ENCODE data around the gene RSPO3.
A peak's percentile ranks its signal among the peaks of the same experiment; 100 is the strongest.

The RSPO3 gene, protein sequence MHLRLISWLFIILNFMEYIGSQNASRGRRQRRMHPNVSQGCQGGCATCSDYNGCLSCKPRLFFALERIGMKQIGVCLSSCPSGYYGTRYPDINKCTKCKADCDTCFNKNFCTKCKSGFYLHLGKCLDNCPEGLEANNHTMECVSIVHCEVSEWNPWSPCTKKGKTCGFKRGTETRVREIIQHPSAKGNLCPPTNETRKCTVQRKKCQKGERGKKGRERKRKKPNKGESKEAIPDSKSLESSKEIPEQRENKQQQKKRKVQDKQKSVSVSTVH

DNA sequence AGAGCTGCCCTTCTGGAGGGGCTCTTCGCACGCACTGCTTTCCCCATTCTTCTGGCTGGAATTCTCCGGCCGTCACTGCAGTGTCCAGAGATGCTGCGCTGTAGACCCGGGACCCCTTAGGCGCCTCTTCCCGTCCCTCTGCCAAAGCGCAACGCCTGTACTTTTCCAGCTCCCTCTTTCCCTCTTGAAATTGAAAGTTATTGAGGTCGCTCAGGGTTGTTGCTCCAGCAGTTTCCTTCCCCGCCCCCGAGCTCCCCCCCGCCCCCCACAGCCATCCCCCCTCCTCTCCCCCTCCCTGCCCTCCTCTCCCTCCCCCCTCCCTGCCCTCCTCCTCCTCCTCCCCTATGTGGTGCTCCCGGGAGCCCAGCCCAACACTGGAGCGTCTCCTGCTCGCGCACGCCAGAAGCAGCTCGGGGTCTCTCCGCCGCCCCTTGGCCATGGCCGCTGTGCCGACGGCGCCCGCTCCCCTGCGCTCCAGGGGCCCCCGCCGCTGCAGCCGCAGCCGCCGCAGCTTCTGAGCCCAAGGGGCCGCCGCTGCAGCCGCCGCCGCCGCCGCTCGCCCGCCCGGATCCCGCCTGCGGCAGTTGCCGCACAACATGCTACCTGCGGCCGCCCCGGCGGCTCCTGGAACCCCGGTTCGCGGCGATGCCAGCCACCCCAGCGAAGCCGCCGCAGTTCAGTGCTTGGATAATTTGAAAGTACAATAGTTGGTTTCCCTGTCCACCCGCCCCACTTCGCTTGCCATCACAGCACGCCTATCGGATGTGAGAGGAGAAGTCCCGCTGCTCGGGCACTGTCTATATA lies at the start of gene RSPO3:
Gene RSPO3, plus strand, starts transcription at position 374 of the 804 bp plus-strand sequence. CDS start 522 bp downstream, outside the sequence.
- TF ChIP-seq, protein P1, sequence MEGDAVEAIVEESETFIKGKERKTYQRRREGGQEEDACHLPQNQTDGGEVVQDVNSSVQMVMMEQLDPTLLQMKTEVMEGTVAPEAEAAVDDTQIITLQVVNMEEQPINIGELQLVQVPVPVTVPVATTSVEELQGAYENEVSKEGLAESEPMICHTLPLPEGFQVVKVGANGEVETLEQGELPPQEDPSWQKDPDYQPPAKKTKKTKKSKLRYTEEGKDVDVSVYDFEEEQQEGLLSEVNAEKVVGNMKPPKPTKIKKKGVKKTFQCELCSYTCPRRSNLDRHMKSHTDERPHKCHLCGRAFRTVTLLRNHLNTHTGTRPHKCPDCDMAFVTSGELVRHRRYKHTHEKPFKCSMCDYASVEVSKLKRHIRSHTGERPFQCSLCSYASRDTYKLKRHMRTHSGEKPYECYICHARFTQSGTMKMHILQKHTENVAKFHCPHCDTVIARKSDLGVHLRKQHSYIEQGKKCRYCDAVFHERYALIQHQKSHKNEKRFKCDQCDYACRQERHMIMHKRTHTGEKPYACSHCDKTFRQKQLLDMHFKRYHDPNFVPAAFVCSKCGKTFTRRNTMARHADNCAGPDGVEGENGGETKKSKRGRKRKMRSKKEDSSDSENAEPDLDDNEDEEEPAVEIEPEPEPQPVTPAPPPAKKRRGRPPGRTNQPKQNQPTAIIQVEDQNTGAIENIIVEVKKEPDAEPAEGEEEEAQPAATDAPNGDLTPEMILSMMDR (IDR thresholded peaks at IDR 0.05; ENCODE audit: low read depth, low read length, missing control alignments), result no peak
- DNase-seq (ENCODE audit: low read depth), result no peak
- H3K4me3 ChIP-seq (ENCODE audit: low read depth, low read length), result peak within 1 kb of the TSS; percentile 51
- in situ Hi-C loops (cut with HindIII; ENCODE audit: low sequenced_read_pairs), result loop anchor here (10.0 kb wide), 1 partner anchor 314 kb away; no protein-coding TSS in a partner anchor

DNA sequence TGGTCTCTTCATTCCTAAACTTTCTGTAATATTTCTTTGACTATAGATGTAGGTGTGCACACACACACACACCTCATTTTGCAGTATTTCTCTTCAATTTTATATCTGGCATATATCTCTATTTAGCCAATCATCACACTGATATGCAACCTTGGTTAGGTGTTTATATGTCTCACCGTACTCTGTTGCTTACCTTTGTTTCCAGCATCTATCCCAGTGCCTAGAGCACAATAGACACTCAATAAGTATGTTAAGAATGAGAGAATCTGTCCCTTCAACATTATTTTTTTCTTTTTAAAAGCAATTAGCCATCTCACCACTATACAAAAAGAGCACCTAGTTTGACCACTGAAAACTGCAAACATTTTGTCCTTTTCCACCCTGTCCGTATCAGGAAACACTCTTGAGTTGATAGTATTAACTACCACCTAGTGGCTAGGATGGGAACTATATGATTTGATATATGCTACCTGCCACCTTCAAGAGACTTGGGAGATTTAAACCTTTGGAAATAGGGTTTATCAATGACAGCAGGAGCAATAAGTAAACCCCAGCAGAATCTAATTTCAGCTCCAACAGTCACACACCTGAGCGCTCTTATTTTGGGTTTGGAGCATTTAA lies 48.7 kb upstream of the RSPO3 start:
- H3K4me3 ChIP-seq (ENCODE audit: low read depth, low read length), result no peak overlapping the region
- TF ChIP-seq, protein P1 (IDR thresholded peaks at IDR 0.05; ENCODE audit: low read depth, low read length, missing control alignments), result peak; percentile 55
- in situ Hi-C loops (cut with HindIII; ENCODE audit: low sequenced_read_pairs), result no loop called here
- DNase-seq (ENCODE audit: low read depth), result peak; percentile 33

DNA sequence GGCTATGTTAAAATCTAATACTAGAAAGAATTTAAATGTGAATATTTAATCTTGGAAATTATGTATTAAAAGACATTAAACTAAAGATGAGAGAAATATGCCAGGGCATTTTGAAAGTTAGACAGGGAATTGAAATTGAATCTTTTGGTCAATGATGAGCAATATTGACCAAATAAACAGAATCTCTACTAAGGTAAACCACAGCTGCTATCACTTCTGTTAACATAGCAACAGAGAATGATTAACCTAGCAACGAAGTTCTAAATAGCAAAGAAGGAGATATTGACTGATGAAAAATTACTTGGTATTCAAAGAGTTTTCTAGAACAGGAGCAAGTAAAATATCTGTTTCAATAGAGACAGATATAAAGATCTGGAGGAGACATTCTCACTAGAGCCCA lies 45.2 kb upstream of the RSPO3 start:
- DNase-seq (ENCODE audit: low read depth), result no peak
- TF ChIP-seq, protein P1 (IDR thresholded peaks at IDR 0.05; ENCODE audit: low read depth, low read length, missing control alignments), result no peak
- in situ Hi-C loops (cut with HindIII; ENCODE audit: low sequenced_read_pairs), result no loop called here
- no peak overlapping the region for H3K4me3 ChIP-seq (ENCODE audit: low read depth, low read length)

DNA sequence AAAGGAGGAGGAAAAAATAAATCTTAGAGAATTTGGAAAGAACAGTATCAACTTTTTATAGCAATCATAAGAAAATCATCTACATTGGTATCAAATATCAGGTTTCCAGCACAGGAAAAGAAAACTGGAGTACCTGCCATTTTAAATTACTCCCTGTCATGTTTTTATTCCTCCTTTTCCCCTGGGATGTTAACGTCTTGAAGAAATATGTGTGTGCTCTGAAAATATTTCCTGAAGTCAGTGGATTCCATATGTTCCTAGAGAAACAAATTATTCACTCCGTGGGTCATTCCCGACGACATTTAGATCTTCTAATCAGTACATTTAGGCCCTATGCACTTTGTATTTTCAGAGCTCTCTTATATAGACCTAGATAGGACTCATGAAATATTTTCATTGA lies 42.0 kb upstream of the RSPO3 start:
- TF ChIP-seq, protein P1 (IDR thresholded peaks at IDR 0.05; ENCODE audit: low read depth, low read length, missing control alignments), result no peak
- in situ Hi-C loops (cut with HindIII; ENCODE audit: low sequenced_read_pairs), result no loop called here
- no peak for DNase-seq (ENCODE audit: low read depth)
- no peak overlapping the region for H3K4me3 ChIP-seq (ENCODE audit: low read depth, low read length)

DNA sequence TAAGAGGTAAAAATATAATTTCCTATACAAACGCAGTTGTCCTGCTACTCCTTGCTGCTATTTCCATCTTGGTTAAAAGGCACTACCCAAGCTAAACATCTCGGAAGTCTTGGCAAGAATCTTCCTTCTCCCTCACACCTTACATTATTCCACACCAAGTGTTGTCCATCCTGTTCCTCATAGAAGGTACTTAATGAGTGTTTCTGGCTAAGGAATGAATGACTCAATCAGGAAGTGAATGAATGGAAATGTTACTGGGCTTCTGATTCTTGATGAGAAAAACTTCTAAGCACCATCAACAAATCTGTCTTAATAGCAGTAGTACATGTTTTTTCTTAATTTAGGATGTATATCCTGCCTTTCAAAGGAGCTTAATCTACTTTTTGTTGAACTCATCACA lies 40.6 kb upstream of the RSPO3 start:
- in situ Hi-C loops (cut with HindIII; ENCODE audit: low sequenced_read_pairs), result no loop called here
- TF ChIP-seq, protein P1 (IDR thresholded peaks at IDR 0.05; ENCODE audit: low read depth, low read length, missing control alignments), result no peak
- no peak overlapping the region for H3K4me3 ChIP-seq (ENCODE audit: low read depth, low read length)
- DNase-seq (ENCODE audit: low read depth), result no peak

DNA sequence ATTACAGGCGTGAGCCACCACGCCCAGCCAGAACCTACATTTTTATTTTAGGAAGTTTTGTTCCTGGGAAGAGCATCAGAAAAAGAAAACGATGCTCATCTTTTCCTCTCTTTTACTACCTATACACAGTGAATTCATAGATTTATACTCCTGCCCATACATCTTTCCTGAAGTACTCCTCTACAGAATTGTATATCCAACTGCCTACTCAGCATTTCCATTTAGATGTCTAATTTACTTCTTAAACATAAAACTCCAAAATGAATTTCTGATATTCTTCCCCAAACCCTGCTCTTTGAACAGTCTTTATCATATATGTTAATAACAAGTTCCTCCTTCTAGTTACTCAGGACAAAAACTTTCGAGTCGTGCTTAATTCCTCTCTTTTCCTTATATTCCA lies 39.8 kb upstream of the RSPO3 start:
- no peak for DNase-seq (ENCODE audit: low read depth)
- H3K4me3 ChIP-seq (ENCODE audit: low read depth, low read length), result no peak overlapping the region
- TF ChIP-seq, protein P1 (IDR thresholded peaks at IDR 0.05; ENCODE audit: low read depth, low read length, missing control alignments), result no peak
- in situ Hi-C loops (cut with HindIII; ENCODE audit: low sequenced_read_pairs), result no loop called here
